GM21515 (cell line): ENCODE data around the gene FARP2.
"Not testable (repeated sequence)": the region's sequence is repeated elsewhere in the genome, so short reads cannot be mapped to it uniquely, and the experiment has no call there.

Experiments
- ATAC-seq: cut with Tn5 transposase; IDR thresholded peaks from one replicate; pipeline ENCODE4 v1.9.1; 2021; ENCODE audit not compliant: unreplicated experiment

FARP2 gene

DNA sequence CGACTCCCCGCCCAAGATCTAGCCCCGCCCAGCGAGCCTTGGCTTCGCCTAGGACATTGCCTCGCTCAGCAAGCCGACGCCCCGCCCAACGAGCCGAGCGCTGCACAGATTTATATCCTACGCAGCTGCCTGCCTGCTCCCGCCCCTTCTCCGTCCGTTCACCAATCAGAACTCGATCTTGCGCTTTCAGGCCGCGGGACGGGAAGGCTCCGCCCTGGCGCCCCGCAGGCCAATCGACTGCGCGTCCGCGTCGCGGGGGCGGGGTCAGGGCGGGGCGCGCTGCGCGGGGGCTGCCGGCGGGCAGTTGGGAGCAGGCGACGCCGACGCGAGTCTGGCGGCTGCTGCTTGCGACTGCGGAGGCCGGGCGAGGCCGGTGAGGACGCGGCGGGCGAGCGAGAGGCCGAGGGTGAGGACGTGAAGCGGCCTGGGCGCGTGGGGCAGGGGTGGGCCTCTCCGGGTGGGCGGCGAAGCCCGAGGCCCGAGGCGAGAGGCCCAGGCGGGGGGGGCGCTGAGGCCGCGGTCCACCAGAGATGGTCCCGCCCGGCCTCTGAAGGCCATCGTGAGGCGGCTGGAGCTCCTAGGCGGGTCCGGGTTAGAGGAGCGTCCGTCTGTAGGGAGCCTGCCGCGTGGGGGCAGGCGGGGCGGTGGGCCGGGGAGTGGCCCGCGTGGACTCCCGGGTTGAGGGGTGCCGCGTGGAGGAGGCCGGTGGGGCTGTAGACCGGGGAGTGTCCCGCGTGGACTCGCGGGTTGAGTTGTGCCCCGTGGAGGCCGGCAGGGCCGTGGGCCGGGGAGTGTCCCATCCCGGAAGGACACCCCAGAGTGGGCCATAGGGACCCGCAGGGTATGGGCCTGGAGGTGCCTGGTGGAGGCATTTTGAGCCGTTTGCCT, at the start of gene FARP2:
FARP2 (plus strand) TSS at position 303 of the 888 bp plus-strand sequence. CDS start 16,823 bp downstream, outside the sequence.
- ATAC-seq: peak; percentile 82

GRCh38 chr2:241307055-241307454, 49.0 kb upstream of the FARP2 start:
- no peak for ATAC-seq

DNA sequence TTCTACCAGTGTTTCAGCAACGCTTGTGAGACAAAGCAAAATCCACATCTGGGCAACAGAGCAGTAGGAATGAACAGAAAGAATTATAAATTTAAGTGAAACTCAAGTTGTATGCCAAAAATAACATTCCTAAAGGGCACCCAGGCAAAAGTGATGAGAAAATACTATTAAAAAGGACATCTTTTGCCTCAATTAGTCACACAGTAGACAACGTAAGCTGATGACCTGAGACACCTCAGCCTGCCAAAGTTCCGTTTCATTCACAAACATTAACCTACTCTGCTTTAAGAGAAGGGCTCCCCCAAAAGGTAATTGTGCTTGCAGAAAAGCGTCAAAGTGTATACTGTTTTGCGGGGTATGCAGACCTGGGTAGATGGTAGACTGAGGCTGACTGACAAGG, 47.8 kb upstream of the FARP2 start:
- ATAC-seq: no peak

DNA sequence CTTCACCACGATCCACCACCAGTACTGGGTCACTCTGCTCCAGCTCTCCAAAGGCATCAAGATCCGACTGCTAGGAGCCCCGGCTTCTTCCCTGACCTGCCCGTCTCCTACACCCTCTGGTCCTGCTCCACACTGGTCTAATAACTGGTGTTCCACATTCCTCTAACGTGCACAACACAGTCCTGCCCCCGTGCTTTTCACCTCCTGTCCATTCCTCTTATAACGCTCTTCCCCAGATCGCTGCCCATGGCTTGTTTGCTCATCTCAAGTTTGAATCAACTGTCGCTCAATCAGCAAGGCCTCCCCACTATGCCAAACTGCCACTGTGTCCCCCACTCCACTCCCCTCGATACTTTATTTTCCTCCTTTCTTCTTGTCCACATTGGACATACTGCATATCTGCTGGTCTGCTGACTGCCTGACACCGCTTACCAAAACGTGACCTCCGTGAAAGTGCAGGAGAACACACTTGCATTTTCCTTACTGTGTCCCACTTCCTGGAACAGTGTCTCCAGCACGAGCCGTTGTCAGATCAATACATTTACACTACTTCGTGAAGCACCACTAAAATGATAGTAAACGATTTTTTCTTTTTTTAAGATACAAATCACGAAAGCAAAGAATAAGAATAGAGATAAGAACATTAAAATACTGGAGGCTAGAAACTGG, 47.1 kb upstream of the FARP2 start:
- no peak for ATAC-seq

GRCh38 chr2:241309684-241310117, 46.4 kb upstream of the FARP2 start:
- peak; percentile 51 for ATAC-seq

- ATAC-seq: no peak
Measured at GRCh38 chr2:241310917-241311566, 45.0 kb upstream of the FARP2 start.

DNA sequence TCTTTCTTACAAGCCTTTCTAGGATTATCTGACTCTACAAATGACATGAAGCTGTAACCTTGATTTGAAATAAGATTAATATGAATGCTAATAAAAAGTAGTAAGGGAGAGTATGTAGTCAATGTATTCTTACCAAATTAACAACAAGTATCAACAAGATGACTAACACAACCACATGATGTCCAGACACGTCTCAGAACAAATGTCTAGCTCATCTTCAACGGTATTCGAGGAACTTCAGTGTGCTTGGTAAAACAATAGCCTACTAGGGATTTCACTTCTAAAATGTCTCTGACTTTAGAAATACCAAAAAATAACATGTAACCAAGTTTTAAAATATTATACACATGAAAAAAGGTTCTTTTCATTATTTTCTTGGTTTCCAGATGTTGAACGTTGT, 44.0 kb upstream of the FARP2 start:
- no peak for ATAC-seq

DNA sequence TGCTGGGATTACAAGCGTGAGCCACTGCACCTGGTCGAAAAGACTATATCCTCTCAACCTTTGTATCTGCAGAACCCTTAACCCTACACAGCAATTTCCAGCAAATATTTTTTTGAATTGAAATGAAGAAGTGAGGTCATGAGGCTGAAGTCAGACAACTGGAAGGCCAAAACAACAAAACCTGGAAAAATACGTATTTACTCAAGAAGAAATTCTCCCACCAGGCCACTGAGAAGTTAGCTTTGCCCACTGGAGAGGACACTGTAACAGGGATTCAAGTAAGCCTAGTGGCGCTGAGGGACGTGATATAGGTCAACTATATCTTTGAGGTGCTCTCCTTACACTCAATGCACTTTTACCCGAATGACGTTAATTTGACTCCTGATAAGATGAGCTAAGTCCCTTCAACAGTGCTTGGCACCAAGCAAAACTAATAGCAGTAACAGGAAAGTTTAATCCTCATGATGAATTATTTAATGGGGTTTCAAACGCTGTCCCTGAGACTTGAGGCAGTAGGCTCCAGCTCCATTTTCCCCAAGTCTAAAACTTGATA, 42.5 kb upstream of the FARP2 start:
- ATAC-seq: no peak

- ATAC-seq: no peak
Measured at GRCh38 chr2:241314226-241315092, 41.6 kb upstream of the FARP2 start.

DNA sequence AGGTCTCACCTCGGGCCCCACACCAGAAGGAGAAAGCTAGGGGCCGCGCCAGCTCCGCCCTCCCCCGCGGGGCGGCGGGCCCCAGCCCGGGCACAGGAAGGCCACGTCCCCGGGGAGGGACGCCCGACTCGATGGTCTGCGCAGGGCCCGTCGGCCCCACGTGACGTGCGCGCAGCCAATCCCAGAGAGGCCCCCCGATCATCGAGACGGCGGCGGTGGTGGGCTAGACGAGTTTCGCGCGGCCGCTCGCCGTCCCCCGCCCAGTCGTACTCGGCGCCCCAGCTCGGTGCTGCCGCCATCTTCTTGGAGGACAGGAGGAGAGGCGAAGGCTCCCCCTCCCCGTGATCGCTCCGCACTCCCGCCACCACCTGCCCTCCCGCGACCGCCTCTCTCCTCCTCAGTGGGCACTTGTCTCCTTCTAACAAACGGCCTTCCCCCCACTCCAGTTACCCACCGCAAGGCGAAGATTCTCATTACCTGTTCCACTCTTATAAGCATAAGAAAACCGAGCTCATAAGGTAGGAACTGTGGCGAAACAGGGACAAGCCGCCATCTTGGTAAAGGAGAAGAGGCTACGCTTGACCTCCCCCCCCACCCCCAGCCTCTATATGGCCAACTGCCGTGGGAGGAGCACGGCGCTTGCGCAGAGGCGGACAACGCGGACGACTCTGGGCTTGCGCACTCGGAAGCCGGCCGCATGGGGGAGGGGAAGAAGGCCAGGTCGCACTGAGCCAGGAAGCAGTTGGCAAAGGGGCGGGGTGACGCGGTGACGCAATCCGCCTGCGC, 40.8 kb upstream of the FARP2 start, which contains the start of gene HDLBP:
HDLBP (minus strand) TSS at position 580 of the 786 bp plus-strand sequence. CDS start 48,803 bp downstream, outside the sequence.
- ATAC-seq: peak; percentile 73

DNA sequence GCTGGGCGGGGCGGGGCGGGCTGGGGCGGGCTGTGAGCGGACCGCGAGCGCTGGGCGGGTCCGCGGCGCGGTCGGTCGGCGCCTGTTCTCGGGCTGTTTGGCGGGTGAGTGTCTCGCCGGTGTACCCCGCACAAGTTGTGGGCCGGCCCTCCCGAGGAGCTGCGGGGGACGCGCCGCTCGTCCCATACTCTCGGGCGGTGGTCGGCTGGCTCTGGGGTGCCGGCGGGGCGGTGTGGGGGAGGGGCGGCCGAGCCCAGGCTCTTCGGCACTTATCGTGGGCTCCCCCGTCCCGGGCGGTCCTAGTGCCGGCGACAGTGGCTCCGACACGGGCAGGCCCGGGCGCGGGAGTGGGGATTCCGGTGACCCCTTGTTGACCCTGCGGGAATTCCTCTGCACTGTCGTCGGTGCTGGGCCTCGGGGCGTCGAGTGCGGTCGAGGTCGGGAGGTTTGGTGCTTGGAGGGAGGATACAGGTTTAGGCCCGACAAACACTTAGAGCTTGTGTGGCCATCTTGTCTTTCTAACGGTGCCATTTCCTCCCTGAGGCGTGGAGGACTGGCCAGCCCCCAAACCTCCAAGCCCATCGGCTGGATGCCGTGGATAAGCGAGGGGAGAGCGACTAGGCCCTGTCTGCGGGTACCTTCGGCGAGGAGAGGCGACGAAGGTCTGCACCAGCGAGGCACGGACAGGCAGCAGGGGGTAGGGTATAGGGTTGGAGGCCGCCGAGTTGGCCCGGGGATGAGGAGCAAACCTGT, 40.0 kb upstream of the FARP2 start, which contains the start of gene SEPTIN2:
SEPTIN2 (plus strand) TSS at position 47 of the 753 bp plus-strand sequence. CDS start 8,308 bp downstream, outside the sequence.
- peak; percentile 41 for ATAC-seq

DNA sequence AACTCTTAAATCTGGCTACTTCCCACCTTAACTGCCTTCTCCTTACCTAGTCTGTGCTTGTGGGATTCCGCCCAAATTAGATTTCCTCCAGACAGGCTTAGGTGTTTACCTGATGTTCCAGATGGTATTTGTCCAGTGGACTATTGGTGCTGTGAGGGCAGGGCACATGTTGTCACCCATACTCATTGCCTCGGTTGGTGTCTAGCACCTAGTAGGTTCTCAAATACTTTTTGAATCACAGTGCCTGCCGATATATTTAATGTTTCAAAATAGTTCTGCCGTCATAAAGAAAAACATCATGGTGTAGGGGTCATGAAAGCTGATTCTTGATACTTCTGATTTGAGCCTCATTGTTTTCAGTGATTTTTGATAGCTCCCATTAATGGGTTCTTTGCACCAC, 39.3 kb upstream of the FARP2 start:
- ATAC-seq: no peak

GRCh38 chr2:241317391-241317790, 38.7 kb upstream of the FARP2 start:
- no peak for ATAC-seq

DNA sequence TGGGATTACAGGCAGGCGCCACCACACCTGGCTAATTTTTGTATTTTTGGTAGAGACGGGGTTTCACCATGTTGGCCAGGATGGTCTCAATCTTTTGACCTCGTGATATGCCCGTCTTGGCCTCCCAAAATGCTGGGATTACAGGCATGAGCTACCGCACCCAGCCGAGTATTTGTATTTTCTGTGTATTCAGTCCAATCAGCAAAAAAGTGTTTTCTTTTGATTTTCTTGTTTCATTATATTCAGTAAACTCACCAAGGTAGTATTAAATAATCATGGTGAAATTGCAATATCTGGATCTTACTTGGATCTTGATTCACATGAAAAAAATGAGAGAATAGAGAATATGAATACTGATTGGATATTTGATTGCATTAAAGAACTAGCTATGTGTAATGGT, 37.3 kb upstream of the FARP2 start:
- ATAC-seq: not testable (repeated sequence)

GRCh38 chr2:241320394-241320793, 35.7 kb upstream of the FARP2 start:
- ATAC-seq: no peak

- ATAC-seq: no peak
Measured at GRCh38 chr2:241321033-241321432, 35.1 kb upstream of the FARP2 start.

DNA sequence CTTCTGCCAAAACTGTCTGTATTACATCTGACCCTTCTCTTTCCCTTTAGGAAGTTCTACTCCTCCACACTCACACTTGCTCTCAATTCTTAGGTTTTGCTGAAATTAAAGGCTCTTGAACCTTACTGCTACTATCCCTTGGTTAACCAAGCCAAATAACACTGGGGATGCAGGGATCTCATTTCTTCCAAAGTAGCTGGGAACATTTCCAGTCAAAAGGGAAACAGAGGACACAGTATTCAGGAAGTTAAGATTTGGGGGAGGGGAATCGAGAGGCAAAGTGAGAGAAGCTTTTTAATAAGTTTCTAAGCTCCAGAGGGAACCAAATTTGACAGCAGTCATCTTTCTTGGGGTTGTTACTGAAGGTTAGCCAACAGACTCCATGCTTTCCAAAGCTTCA, 34.2 kb upstream of the FARP2 start:
- no peak for ATAC-seq

GRCh38 chr2:241323778-241324177, 32.3 kb upstream of the FARP2 start:
- no peak for ATAC-seq

- no peak for ATAC-seq
Measured at GRCh38 chr2:241324775-241325174, 31.3 kb upstream of the FARP2 start.
